Measurements from ENCODE around the gene SLITRK6.

- TF ChIP-seq POLR2AphosphoS5 (IDR thresholded peaks at IDR 0.05; ENCODE audit: borderline replicate concordance, low read depth, low read length): no peak
- no peak for TF ChIP-seq EZH2 (IDR thresholded peaks at IDR 0.05)
Observed at GRCh38 chr13:85772367-85772766, 26.9 kb downstream of the SLITRK6 start.

Data from SK-N-MC (cell line).